ENCODE measurements around the gene PAQR4. TPM values are rescaled to one million over a fixed set of nuclear protein-coding genes. Genes with fewer than 3 reads are reported as not detected.

The PAQR4 gene
- total and polyA plus RNA-seq, 2 of the 13 experiments (the other 11 are each of a cell fraction or from before 2014, with no cell fraction given) = 15.9 to 24.8 TPM

DNA sequence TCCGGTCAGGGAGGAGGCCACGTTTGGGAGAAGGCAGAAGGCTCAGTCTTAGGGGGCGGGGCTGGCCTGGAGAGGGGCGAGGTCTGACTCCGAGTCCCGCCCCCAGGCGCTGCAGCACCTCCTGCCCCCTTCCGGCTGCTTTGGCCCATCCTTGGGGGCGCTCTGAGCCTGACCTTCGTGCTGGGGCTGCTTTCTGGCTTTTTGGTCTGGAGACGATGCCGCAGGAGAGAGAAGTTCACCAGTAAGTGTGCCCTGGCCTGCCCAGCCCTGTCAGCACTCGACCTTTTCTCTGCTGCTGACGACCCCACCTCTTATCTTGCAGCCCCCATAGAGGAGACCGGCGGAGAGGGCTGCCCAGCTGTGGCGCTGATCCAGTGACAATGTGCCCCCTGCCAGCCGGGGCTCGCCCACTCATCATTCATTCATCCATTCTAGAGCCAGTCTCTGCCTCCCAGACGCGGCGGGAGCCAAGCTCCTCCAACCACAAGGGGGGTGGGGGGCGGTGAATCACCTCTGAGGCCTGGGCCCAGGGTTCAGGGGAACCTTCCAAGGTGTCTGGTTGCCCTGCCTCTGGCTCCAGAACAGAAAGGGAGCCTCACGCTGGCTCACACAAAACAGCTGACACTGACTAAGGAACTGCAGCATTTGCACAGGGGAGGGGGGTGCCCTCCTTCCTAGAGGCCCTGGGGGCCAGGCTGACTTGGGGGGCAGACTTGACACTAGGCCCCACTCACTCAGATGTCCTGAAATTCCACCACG is 52.5 kb downstream of the PAQR4 start:
- intact Hi-C loops (cut with micrococcal nuclease; ENCODE audit: unreplicated experiment) (no loop called here), in situ Hi-C loops (cut with HindIII; ENCODE audit: extremely low pct_ligation_motif_present, low pct_unique_long_range_greater_than_20kb) (no loop called here)
- no peaks in the 10 kb centered on the region for H3K9me3 ChIP-seq (ENCODE audit: low read length)
- H3K27me3 ChIP-seq (ENCODE audit: control insufficient read depth in 1 of 2, insufficient read depth in 2 of 2, low read length in 2 of 2) = no peaks in the 10 kb centered on the region; a peak in 2 of 5 replicates
- H3K4me3 ChIP-seq (replicated peaks in 1 of 3; ENCODE audit: insufficient read depth in 1 of 3, low read depth in 2 of 3, low read length in 3 of 3) = peak overlapping the region; percentile 65 to 93 (median 76)
- WGBS (ENCODE audit: low lambda C conversion rate) = 3% methylated on average over 5 of the region's 25 CpGs
- peaks cover 31% of the 10 kb centered on the region; the same call in 1 of the 2 replicates for H4K20me1 ChIP-seq (ENCODE audit: insufficient read depth, low read length)
- POLR2A ChIA-PET = interaction anchor here (0.7 to 18.8 kb wide), 21 partner anchors 10 to 866 kb away, joined by 3 to 750 read pairs (median 5); partner anchors contain the start of genes CLDN9, FLYWCH2, IL32 and KREMEN2
- peak overlapping the region; percentile 99 for H3K9ac ChIP-seq (ENCODE audit: insufficient read depth, low read depth, low read length)
- peak; percentile 23 for ATAC-seq
- CTCF ChIA-PET (ENCODE audit: low intra/inter-chr PET ratio, low total read pairs) = interaction anchor here (0.9 kb wide), 1 partner anchor 18 kb away, joined by 4 read pairs; no protein-coding TSS in a partner anchor
- TSS peak; percentile 59 for BruUV-seq (replicated peaks)
- peaks cover 9 to 14% of the 10 kb centered on the region in 2 experiments; a peak in 4 of 5 replicates for H3K36me3 ChIP-seq (replicated peaks in 1 of 2; ENCODE audit: control insufficient read depth in 1 of 2, insufficient read depth in 2 of 2, low read length in 2 of 2)
- peak overlapping the region; percentile 93 for H3K27ac ChIP-seq (ENCODE audit: extremely low read length, insufficient read depth, low read length)
- FAIRE-seq = no peak
- H3K79me2 ChIP-seq (ENCODE audit: insufficient read depth, low read length) = peaks cover 5% of the 10 kb centered on the region
- no peak overlapping the region for H2AFZ ChIP-seq (ENCODE audit: low read length)
- H3K4me1 ChIP-seq (ENCODE audit: insufficient read depth, low read length) = peaks cover 61% of the 10 kb centered on the region
- peak overlapping the region; percentile 85 for H3K4me2 ChIP-seq (ENCODE audit: low read depth, low read length)
- peak; percentile 68 for DNase-seq (ENCODE audit: low spot score)
- TF ChIP-seq KDM5B (CRISPR knock-in tag; IDR thresholded peaks at IDR 0.05; ENCODE audit: borderline replicate concordance) (no peak; the same call in none of the 2 replicates), ZNF292 (CRISPR knock-in tag; IDR thresholded peaks at IDR 0.05; ENCODE audit: borderline replicate concordance, low read depth) (0 out of 2 replicates have a peak, but pooled peaks have one; percentile 18), ETS1 (CRISPR knock-in tag; IDR thresholded peaks at IDR 0.05) (no peak), ZFP36L2 (CRISPR knock-in tag; IDR thresholded peaks at IDR 0.05) (no peak), TEF (CRISPR knock-in tag; IDR thresholded peaks at IDR 0.05) (no peak), EED (CRISPR knock-in tag; IDR thresholded peaks at IDR 0.05) (no peak), SNAI1 (CRISPR knock-in tag; IDR thresholded peaks at IDR 0.05; ENCODE audit: borderline replicate concordance) (0 out of 2 replicates have a peak, but pooled peaks have one; percentile 22), ZNF17 (CRISPR knock-in tag; IDR thresholded peaks at IDR 0.05) (no peak), KDM6A (CRISPR knock-in tag; IDR thresholded peaks at IDR 0.05; ENCODE audit: low read depth) (no peak), ZNF7 (CRISPR knock-in tag; IDR thresholded peaks at IDR 0.05) (no peak), HNRNPLL (IDR thresholded peaks at IDR 0.05; ENCODE audit: low read depth, low read length, poor library complexity, severe bottlenecking) (no peak), AGO2 (optimal IDR thresholded peaks at IDR 0.05; ENCODE audit: low read depth, low read length) (peak; percentile 73), ZNF430 (CRISPR knock-in tag; IDR thresholded peaks at IDR 0.05) (no peak), RAD21 (CRISPR knock-in tag; IDR thresholded peaks at IDR 0.05) (0 out of 2 replicates have a peak, but pooled peaks have one; percentile 34), GLI4 (CRISPR knock-in tag; IDR thresholded peaks at IDR 0.05; ENCODE audit: borderline replicate concordance) (0 out of 2 replicates have a peak, but pooled peaks have one; percentile 38), JUND (CRISPR knock-in tag; IDR thresholded peaks at IDR 0.05) (no peak), CCDC6 (CRISPR knock-in tag; IDR thresholded peaks at IDR 0.05) (0 out of 2 replicates have a peak, but pooled peaks have one; percentile 44), E2F1 (CRISPR knock-in tag; IDR thresholded peaks at IDR 0.05) (no peak), ETV6 (CRISPR knock-in tag; conservative IDR thresholded peaks at IDR 0.05) (no peak; the same call in 1 of the 2 replicates), ZNF572 (CRISPR knock-in tag; IDR thresholded peaks at IDR 0.05) (0 out of 2 replicates have a peak, but pooled peaks have one; percentile 26)
- TF ChIP-seq, protein P1, sequence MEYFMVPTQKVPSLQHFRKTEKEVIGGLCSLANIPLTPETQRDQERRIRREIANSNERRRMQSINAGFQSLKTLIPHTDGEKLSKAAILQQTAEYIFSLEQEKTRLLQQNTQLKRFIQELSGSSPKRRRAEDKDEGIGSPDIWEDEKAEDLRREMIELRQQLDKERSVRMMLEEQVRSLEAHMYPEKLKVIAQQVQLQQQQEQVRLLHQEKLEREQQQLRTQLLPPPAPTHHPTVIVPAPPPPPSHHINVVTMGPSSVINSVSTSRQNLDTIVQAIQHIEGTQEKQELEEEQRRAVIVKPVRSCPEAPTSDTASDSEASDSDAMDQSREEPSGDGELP (IDR thresholded peaks at IDR 0.05; ENCODE audit: borderline replicate concordance, low read depth) = 0 out of 2 replicates have a peak, but pooled peaks have one; percentile 16
